HG03045 (cell line): ENCODE results near the gene CDC37.

Experiments
- ATAC-seq: cut with Tn5 transposase; IDR thresholded peaks from one replicate; pipeline ENCODE4 v1.9.1; 2021; ENCODE audit warnings: mild to moderate bottlenecking, moderate library complexity; ENCODE audit not compliant: unreplicated experiment

Gene CDC37

DNA sequence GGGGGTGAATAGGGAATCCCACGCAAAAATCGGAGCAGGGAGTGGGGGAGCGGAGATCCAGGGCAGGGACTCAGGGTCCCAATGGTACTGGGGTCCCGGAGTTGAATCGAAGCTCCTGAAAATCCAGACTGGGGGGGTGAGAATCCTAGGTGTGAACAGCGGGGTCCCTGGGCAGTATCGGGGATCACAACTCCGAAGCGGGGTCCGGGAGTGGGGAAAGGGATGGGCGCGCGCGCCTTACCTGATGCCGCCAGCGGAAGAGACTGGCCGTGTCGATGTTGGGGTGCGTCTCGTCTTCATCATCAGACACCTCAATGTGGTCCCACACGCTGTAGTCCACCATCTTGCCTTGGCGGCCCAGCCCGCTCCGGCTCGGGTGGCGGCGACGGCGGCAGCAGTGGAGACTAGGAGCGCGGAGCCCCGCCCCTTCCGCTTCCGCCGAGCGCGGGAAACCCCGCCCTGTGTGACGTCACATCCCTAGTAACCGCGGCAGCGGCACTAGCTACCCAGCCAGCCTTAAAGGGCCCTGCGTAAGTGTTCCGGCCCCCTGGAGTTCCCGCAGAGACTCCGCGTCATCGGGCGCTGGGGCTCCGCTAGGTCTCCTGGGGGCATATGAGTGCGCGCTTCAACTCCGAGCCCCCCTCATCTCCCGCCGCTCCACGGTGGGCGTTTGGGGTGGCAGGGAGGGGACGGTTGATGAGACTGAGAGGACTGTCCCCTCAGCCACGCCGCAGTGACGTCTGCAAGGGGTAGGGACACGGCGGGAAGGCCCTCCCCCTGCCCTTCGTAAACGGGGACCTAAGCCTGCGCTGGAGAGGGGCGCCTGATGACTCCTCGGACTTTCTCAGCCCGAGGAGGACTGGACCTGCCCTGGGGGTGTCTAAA, at the start of gene CDC37:
TSS of gene CDC37 (minus strand) at position 406 of the 885 bp plus-strand sequence. CDS start at position 343, 63 bp downstream.
- peak; percentile 82 for ATAC-seq

DNA sequence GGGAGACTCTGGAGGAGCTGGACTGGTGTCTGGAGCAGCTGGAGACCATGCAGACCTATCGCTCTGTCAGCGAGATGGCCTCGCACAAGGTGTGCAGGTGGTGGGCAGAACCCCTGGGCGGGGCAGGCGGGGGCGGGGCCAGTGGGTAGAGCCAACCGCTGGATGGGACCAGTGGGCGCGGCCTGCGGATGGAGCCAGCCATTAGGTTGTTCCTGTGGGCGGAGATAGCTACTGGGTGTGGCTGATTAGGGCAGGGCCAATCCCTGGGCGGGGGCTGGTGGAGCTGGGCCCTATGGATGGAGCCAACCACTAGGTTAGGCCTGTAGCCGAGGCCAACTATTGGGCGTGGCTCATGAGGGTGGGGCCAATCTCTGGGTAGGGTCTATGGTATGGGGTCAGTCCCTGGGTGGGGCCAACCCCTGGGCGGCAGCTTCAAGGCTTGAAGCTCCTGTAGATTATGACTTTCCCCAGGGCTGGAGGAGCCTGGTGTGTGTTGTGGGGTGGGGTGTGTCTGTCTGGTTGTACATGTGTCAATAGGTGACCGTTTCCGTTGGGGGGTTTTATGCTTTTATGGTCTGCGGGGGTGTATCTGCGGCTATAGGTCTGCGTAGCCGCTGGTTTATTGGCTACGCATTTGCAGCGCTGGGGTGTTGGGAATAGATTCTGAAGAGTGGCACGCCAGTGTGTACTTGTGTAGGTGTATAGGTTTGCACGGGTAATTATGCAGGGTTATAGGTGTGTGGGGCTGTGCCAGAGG, 47.7 kb upstream of the CDC37 start:
- ATAC-seq = no peak

GRCh38 chr19:10450191-10450852, 47.0 kb upstream of the CDC37 start:
- ATAC-seq = no peak

DNA sequence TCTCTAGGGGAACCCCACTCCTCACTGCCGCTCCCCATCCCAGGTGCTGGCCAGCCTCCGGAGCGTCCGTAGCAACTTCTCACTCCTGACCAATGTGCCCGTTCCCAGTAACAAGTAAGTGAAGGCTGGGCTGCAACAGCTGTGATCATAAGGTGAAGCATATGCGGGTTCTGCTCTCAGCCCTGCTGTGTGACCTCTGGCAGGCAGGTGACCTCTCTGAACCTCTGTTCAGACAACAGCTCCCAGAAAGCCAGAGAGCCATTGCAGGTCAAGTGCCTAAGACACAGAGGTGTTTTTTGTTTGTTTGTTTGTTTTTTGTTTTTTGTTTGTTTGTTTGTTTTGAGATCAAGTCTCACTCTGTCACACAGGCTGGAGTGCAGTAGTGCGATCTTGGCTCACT, 45.7 kb upstream of the CDC37 start:
- ATAC-seq = no peak

- no peak for ATAC-seq
These were observed 39.4 kb upstream of the CDC37 start for GRCh38 chr19:10442698-10443097.

DNA sequence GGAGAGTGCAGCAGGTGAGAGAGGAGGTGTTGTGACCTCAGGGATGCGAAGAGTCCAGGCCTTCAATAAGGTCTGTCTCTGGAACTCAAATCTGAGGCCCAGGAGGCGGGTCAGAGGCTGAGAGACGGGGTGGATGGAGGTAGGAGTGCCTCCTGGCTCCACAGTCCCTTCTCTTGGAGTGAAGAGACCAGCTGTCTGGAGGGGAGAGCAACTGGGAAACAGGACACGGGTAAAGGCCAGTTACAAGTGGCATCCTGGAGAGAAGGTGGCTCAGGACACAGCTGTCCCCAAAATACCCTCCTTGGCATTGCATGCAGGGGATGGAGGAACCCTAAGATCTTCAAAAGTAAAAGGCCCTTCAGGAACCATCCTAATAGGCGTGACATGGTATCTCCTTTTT, 36.2 kb upstream of the CDC37 start:
- no peak for ATAC-seq

DNA sequence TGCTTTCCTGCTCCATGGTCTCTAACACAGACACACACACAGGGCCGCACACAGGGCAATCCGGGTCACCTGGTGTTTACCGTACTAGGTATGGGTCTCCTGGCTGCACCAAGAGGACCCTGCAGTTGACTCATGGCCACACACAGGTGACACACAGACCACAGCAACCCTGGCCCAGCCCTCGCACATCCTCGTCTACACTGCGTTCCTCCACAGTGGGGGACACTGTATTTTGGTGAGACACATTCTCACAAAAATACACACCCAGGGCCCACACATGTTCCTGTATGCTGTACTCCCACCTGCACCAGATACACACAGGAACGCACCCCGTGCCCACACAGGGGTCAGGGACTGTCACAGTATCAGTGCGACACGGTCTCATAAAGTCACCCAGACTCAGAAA, 29.8 kb upstream of the CDC37 start:
- no peak for ATAC-seq

DNA sequence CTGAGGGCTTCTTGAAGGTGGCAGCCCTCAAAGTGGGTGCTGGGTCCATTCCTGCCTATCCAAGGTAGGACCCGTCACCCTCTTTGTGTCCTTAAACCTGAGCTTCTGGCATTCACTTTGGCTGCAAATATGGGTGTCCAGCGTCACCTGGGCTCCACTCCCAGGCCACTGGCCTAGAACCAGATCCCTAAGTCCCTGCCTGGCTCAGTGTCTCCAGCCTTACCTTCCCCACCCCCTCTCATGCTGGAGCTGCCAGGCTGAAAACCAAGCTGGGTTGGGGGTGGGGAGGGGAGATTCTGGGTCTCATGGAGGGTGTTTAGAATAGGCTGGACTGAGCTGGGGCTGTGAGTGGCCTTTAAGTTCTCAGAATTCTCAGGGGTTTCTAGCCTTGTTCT, 29.4 kb upstream of the CDC37 start:
- ATAC-seq = no peak

- ATAC-seq = no peak
These were observed 28.8 kb upstream of the CDC37 start for GRCh38 chr19:10431943-10432735.

DNA sequence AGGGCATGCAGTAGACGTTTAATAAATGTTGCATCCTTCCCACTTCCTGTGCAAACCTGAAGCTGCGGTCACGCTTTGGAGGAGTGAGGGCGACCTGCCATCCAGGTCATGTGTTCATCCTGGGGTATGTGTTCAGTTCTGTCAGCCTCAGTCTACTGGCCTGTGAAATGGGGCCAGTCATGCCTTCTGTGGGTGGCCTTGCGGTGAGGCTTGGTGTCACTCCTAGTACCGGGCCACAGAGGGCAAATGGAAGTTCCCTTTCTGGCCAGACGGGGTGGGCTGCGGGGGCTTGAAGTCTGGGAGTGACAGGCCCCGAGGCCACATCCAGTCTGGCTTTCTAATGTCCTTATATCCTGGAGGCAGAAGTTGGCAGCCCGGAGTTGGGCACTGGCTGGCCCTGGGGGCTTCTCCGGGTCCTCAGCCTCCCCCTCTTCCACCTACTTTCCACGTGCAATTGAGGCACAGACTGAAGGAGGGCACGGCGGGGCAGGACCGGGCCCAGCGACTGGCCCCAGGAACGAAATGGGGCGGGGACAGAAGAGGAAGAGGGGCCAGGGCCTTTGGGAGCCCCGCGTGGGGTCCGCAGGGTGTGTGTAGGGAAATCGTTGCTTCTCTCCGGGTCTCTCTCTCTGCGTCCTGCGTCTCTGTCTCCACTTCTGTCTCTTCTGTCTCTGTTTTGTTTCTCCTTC, 28.1 kb upstream of the CDC37 start:
- no peak for ATAC-seq

- no peak for ATAC-seq
These were observed 27.3 kb upstream of the CDC37 start for GRCh38 chr19:10430505-10431253.

DNA sequence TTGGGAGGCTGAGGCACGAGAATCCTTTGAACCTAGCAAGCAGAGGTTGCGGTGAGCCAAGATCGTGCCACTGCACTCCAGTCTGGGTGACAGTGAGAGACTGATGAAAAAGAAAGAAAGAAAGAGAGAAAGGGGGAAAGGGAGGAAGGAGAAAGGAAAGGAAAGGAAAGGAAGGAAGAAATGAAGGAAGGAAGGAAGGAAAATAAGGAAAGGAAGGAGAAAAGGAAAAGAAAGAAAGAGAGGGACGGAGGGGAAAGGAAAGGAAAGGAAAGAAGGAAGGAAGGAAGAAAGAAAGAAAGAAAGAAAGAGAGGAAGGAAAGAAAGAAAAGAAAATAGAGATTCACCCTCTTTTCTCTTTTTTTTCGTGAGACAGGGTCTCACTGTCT, 25.6 kb upstream of the CDC37 start:
- ATAC-seq = no peak

DNA sequence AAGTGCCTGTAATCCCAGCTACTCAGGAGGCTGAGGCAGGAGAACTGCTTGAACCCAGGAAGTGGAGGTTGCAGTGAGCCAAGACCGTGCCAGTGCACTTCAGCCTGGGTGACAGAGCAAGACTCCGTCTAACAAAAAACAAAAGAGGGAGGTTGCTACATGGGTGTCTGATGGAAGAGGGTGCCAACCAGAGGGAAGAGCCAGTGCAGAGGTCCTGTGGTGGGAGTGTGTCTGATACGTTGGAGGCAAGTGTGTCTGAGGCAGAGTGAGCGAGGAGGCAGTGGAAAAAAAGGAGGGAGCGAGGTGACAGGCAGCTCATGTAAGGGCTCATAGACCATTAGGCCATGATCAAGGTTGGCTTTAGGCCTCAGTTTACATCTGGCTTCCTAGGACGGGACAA, 23.8 kb upstream of the CDC37 start:
- ATAC-seq = no peak

GRCh38 chr19:10424011-10424637, 20.8 kb upstream of the CDC37 start:
- no peak for ATAC-seq

DNA sequence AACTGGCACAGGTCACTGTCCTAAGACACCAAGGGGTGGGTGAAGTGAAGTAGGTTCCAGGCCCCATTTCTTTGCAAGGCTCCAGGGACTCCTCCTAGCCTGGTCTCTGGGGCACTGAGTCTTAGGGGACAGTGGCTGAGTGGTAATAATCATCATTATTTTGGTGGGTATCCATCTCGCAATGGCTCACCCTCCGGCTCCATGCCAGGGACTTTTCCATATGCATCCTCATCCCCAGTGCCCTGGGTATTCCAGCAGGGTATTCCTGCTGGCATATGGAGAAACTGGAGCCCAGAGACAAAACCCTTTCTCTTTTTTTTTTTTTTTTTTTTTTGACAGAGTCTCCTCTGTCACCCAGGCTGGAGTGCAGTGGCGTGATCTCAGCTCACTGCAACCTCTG, 19.5 kb upstream of the CDC37 start:
- ATAC-seq = no peak

DNA sequence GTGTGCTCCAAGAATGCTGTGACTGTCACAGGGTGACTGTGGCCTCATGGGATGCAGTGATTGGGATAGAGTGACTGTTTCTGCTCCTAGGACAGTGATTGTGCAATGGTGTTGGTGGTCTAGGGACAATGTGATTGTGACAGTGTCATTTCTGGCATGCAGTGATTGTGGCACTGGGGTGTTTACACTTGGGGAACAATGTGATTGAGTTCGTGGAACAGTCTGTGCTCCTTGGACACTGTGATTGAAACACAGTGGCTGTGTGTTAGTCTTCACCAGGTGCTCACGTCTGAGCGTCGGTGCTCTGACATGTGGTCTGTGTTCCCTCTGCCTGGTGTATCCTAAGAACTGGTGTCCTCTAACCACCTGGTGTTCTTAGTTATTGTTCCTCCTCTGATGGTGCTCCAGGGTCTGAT, 18.7 kb upstream of the CDC37 start:
- ATAC-seq = no peak

DNA sequence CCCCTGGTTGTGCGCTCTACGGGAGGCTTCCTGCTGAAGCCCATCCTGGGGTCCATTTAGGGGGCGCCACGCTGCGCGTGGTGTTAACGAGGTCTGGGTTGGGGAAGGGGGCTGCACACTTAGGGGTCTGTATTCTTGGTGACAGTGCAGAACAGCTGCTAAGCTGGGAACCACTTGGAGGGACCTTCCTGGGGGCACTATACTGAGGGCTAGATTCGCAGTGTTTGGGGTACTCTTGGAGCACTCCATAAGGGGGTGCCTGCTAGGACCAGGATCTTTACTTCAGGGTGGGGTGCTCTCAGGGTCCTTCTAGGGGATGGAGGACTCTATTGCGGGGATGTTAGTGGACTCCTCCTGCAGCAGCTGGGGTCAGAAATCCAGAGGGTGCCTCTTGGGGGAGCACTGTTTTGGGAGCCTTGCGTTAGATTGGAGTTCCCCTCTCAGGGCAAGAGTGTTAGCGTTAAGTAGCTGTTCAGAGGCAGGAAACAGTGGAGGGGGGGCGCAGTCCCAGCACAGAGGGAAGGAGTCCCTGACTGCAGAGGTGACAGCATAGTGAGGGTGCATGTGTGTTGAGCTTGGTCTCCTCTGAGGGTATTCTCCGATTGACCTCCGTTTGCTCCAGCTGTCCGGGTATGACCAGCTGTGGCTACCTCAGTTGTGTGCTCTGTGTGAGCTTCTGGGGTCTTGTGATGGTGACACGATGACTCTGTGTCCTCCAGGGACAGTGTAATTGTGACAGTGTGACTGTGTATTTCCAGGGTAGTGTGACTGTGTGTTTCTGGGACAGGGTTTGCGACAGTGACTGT, 18.1 kb upstream of the CDC37 start:
- ATAC-seq = no peak
